Suppressor macrophage treated with lipopolysaccharide for 4 hours (primary cell): ENCODE results near the gene CALN1.
"Not testable (repeated sequence)": the region's sequence is repeated elsewhere in the genome, so short reads cannot be mapped to it uniquely, and the experiment has no call there.

Source experiments
- DNase-seq: peaks from one replicate; pipeline ENCODE4 v3.0.0-alpha.2; 2020

CALN1 gene

GRCh38 chr7:72265071-72265904 lies 146.8 kb downstream of the CALN1 start:
- no peak for DNase-seq

DNA sequence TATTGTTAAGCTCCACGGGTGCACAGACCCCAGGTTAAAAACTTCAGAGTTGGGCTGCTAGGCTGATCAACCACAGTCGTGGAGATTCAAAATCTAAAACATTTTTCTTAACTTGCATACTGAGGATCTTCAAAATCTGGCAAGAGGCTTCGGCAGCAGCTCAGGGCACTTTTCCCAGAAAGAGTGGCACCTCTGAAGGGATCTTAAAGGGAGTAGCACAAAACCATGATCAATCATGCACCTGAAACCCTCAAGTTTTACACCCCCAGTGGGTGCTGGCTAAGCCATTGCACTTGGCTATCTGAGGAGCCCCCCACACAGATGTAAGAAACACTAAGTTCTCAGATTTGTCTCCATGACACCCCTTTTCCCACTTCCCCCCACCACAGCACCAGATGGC lies 151.7 kb downstream of the CALN1 start:
- no peak for DNase-seq

DNA sequence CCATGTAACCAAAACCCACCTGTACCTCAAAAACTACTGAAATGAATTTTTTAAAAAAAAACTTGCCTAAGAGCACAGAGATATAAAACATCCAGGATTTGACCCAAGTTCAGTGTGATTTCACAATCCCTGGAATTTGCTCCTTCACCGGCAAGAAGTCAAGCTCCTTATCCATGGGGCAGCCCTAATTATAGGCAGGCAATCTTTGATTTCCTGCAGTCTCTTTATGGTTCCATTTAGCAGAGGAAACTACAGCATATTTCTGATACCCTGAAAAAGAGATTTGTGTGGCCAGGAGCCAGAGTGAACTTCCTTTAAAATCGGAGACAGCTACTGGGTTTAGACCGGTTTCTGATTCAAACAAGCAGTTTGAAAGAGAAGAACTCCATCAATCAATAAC lies 154.1 kb downstream of the CALN1 start:
- no peak for DNase-seq

GRCh38 chr7:72254455-72254854 lies 157.7 kb downstream of the CALN1 start:
- DNase-seq, result no peak

GRCh38 chr7:72249106-72249505 lies 163.0 kb downstream of the CALN1 start:
- no peak for DNase-seq

DNA sequence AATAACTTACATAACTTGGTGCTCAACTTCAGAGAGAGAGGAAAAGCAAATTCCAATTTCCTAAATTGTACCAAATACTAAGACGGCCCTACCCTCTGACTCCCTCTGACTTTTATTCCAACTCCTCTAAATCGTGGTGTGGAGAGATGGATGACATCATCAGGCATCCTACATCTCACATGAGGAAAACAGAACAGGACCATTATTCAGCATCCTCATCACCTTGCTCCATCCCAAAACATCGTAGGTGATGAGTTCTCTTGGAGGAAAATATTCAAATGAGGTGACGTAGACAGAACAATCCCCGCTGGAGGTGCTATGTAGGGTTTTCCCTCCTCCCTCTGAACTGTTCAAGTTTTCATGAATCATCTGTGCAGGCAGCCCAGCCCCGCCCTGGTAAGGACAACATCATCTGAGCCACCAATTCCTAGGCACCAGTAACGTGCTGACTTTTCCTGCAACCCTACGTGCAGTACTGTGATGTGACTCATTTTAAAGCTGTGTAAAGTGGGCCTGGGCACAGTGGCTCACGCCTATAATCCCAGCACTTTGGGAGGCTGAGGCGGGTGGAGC lies 167.2 kb downstream of the CALN1 start:
- no peak for DNase-seq

- DNase-seq, result no peak
Observed at GRCh38 chr7:72243329-72243728, 168.8 kb downstream of the CALN1 start.

GRCh38 chr7:72235351-72235750 lies 176.8 kb downstream of the CALN1 start:
- no peak for DNase-seq

DNA sequence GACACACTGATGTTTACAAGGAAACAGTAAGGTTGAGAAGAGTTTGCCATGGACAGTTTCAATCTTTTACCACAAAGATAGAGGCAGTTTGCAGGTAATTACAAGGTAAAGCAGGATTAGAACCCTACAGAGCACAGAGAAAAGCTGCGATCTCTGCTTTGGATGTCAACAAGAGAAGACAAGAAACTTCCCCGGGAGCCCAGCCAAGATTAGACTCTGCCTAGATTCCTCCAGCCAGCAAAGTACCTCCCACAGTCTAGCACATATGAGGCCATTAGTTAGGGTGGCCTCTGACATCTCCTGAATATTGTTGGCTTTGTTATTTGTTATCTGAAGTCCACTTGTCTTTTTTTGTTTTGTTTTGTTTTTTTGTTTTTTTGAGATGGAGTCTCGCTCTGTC lies 178.1 kb downstream of the CALN1 start:
- DNase-seq, result no peak

GRCh38 chr7:72230281-72230680 lies 181.9 kb downstream of the CALN1 start:
- no peak for DNase-seq

- no peak for DNase-seq
Observed at GRCh38 chr7:72223351-72223750, 188.8 kb downstream of the CALN1 start.

DNA sequence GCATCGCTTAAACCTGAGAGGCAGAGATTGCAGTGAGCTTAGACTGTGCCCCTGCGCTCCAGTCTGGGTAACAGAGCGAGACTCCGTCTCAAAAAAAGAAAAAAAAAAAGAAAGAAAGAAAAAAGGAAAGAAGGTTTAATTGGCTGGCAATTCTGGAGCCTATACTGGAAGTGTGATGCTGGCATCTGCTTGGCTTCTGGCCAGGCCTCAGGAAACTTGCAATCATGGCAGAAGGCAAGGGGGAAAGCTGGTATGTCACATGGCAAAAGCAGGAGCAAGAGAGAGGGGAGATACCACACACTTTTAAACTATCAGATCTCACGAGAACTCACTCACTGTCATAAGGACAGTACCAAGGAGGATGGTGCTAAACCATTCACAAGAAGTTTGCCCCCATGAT lies 190.0 kb downstream of the CALN1 start:
- DNase-seq, result no peak

DNA sequence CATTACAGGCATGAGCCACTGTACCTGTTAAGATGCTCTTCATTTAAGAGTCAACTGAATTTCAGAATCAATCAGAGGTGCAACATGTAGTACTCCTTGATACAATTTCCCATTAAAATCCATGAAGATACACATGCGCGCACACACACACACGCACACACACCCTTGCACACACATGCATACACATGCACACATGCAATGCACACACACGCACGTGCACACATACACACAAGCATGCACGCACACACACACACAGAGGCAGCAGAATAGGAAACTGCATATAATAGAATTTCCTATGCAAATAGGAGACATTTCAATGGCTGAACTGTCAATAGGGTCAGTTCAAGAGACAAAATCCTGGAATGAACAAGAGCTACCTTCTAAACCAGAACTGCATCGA lies 192.6 kb downstream of the CALN1 start:
- no peak for DNase-seq

DNA sequence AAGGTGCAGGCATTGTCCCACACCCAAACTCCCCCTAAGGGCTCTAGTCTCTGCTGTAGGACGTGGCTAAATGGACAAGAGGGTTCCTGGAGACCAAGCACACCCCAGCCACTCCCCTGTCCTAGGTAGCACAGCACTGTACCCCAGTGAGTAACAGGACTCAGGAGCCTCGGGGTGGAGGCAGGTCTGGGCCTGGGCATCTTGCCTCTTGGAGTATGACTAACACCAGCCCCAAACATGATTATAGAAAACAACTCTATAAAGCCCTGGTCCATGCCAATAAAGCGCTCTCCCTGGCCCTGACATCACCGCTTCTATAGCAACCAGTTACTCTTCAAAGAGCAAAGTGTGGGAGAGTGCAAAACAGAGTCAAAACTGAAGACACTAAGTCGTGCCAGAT lies 195.0 kb downstream of the CALN1 start:
- DNase-seq, result no peak

- DNase-seq, result no peak
Observed at GRCh38 chr7:72213769-72214168, 198.4 kb downstream of the CALN1 start.

GRCh38 chr7:72213081-72213480 lies 199.1 kb downstream of the CALN1 start:
- no peak for DNase-seq

- DNase-seq, result no peak
Observed at GRCh38 chr7:72211175-72211574, 201.0 kb downstream of the CALN1 start.

GRCh38 chr7:72209006-72209405 lies 203.1 kb downstream of the CALN1 start:
- DNase-seq, result not testable (repeated sequence)

DNA sequence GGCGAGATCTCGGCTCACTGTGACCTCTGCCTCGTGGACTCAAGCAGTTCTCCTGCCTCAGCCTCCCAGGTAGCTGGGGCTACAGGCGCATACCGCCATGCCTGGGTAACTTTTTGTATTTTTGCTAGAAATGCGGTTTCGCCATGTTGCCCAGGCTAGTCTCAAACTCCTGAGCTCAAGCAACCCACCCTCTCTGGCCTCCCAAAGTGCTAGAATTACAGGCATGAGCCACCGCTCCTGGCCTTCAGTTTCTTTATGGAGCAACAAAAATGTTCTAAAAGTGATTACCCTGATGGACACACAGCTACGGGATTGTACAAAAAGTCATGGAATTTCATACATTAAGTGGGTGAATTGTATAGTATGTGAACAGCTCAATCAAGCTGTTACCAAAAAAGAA lies 216.0 kb downstream of the CALN1 start:
- no peak for DNase-seq

DNA sequence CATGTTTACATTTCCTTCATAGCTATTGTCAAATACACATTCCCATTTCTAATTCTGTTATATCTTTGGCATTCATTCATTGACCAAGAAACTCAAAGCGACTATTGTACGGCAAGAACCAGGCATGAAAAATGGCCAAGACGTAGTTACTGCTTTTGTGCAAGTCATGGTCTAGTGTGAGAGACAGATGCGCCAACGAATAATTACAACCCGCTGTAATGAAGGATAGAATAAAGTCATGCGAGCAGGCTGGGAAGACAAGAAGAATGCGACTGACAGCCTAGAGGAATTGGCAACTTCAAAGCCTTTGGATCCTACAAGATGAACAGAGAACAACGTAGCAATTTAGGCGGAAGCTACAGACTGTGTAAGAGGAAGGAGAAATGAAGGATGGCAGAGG lies 221.2 kb downstream of the CALN1 start:
- no peak for DNase-seq

- no peak for DNase-seq
Observed at GRCh38 chr7:72190146-72190545, 222.0 kb downstream of the CALN1 start.

GRCh38 chr7:72187179-72187578 lies 225.0 kb downstream of the CALN1 start:
- no peak for DNase-seq

DNA sequence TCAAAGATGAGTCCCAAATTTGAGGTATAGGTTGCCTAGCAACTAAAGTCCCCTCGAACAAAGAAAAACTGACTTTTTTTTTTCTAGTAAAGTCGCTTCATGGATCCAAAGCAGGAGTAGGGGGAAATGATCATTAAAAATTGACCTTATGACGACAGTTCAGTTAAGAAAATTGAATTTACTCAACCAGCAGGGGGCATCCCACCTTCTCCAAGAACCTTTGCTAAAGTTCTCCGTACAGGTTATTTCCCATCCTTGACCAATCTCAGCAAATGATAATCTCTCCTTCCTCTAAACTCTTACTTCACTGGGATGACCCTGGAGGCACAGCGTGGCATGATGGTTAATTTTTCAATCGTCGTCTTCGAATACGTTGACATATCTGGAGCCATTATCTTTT lies 228.3 kb downstream of the CALN1 start:
- peak; percentile 15 for DNase-seq

- DNase-seq, result no peak
Observed at GRCh38 chr7:72182036-72182435, 230.1 kb downstream of the CALN1 start.

- no peak for DNase-seq
Observed at GRCh38 chr7:72176875-72177274, 235.3 kb downstream of the CALN1 start.
